ENCODE data around the gene SLAMF8. TPM values are rescaled to one million over a fixed set of nuclear protein-coding genes. Genes with fewer than 3 reads are reported as not detected.

Gene SLAMF8
- polyA plus RNA-seq, 3 donors = 2.6 to 5.7 (median 5.7) TPM

DNA sequence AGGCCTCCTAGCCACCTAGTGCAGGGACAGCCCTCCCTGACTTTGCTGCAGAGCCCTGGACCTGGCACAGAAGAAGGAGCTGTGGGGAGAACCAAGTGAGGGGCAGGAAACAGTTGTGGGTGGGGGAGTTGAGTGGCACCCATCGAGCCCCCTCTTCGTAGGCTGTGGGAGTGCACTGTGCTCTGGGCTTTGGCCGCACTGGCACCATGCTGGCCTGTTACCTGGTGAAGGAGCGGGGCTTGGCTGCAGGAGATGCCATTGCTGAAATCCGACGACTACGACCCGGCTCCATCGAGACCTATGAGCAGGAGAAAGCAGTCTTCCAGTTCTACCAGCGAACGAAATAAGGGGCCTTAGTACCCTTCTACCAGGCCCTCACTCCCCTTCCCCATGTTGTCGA, 44.7 kb upstream of the SLAMF8 start:
- Mint-ChIP-seq H3K4me3 (no peak overlapping the region), H3K27me3 (ENCODE audit: low read depth in 3 of 3) (peaks cover 0 to 4% (median 1%) of the 10 kb centered on the region in 3 donors), H3K27ac (no peak overlapping the region), H3K9me3 (no peaks in the 10 kb centered on the region), H3K4me1 (peaks cover 14% of the 10 kb centered on the region), H3K36me3 (peaks cover 3 to 5% of the 10 kb centered on the region in 2 donors)
- H3K4me3 ChIP-seq (replicated peaks in 1 of 3; ENCODE audit: low read depth in 2 of 3, low read length in 3 of 3) = peak overlapping the region in 1 of 3 experiments; percentile 91
- no peak overlapping the region for H3K9ac ChIP-seq (ENCODE audit: insufficient read depth, low read length, poor library complexity, severe bottlenecking)
- peaks cover 0 to 8% of the 10 kb centered on the region in 2 donors for H3K36me3 ChIP-seq (replicated peaks in 1 of 2; ENCODE audit: control insufficient read depth in 1 of 2, insufficient read depth in 2 of 2, low read length in 2 of 2)
- no peak overlapping the region for H2AFZ ChIP-seq (ENCODE audit: insufficient read depth, low read depth, low read length, poor library complexity, severe bottlenecking)
- no peak overlapping the region for H3K27ac ChIP-seq (ENCODE audit: low read depth in 1 of 2, low read length in 2 of 2)
- peaks cover 11% of the 10 kb centered on the region for H4K20me1 ChIP-seq (ENCODE audit: insufficient read depth, low read length)
- TF ChIP-seq CTCF (IDR thresholded peaks at IDR 0.05) = no peak
- 76% methylated on average over 4 of the region's 12 CpGs for WGBS (ENCODE audit: insufficient coverage)
- DNase-seq = no peak
- H3K79me2 ChIP-seq (ENCODE audit: insufficient read depth, low read length) = no peaks in the 10 kb centered on the region
- intact Hi-C loops (cut with micrococcal nuclease) = loop anchor here (5.0 to 10.0 kb wide), 3 partner anchors 110 to 313 kb away; partner anchors contain the start of gene IGSF8 (in 1 of the 2)
- peaks cover 13 to 17% of the 10 kb centered on the region in 2 donors for H3K4me1 ChIP-seq (ENCODE audit: control insufficient read depth in 1 of 2, insufficient read depth in 2 of 2, low read length in 2 of 2)
- H3K4me2 ChIP-seq (replicated peaks; ENCODE audit: extremely low read depth, low read length, poor library complexity, severe bottlenecking) = peak overlapping the region; percentile 95
- no peaks in the 10 kb centered on the region for H3K9me3 ChIP-seq (replicated peaks in 1 of 2; ENCODE audit: control insufficient read depth in 1 of 2, insufficient read depth in 1 of 2, low read length in 2 of 2)
- H3K27me3 ChIP-seq (ENCODE audit: control insufficient read depth in 2 of 2, insufficient read depth in 2 of 2, low read length in 2 of 2) = no peaks in the 10 kb centered on the region

DNA sequence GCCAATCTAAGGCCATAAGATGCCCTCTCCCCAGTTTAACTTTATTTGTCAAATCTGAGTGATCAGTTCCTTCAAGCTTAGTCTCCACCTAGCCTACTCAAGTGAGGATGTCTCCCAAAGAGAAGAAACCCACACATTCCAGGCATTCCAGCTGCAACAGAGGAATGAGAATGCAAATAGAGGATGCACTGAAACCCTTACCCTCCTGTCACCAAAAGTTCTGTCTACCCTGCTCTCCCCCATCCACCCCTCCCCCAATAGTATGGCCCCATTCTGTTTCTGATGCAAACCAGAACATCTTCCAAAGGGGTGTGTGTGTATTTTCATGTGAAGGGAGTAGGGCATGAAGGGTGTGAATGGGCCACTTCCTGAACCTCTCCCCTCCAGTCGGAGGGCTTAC, 42.9 kb upstream of the SLAMF8 start:
- H3K27me3 ChIP-seq (ENCODE audit: control insufficient read depth in 2 of 2, insufficient read depth in 2 of 2, low read length in 2 of 2) = no peaks in the 10 kb centered on the region
- WGBS (ENCODE audit: insufficient coverage) = no CpG with 5 or more reads among the region's 1 CpG
- DNase-seq = no peak
- H4K20me1 ChIP-seq (ENCODE audit: insufficient read depth, low read length) = peaks cover 11% of the 10 kb centered on the region
- no peak overlapping the region for H3K9ac ChIP-seq (ENCODE audit: insufficient read depth, low read length, poor library complexity, severe bottlenecking)
- H3K9me3 ChIP-seq (replicated peaks in 1 of 2; ENCODE audit: control insufficient read depth in 1 of 2, insufficient read depth in 1 of 2, low read length in 2 of 2) = no peaks in the 10 kb centered on the region
- Mint-ChIP-seq H3K4me3 (no peak overlapping the region), H3K9me3 (no peaks in the 10 kb centered on the region), H3K27me3 (ENCODE audit: low read depth in 3 of 3) (peaks cover 0 to 4% (median 1%) of the 10 kb centered on the region in 3 donors), H3K27ac (no peak overlapping the region), H3K4me1 (peaks cover 14% of the 10 kb centered on the region), H3K36me3 (peaks cover 3 to 5% of the 10 kb centered on the region in 2 donors)
- no peak overlapping the region for H3K4me2 ChIP-seq (replicated peaks; ENCODE audit: extremely low read depth, low read length, poor library complexity, severe bottlenecking)
- H3K4me3 ChIP-seq (replicated peaks in 1 of 3; ENCODE audit: low read depth in 2 of 3, low read length in 3 of 3) = no peak overlapping the region
- H2AFZ ChIP-seq (ENCODE audit: insufficient read depth, low read depth, low read length, poor library complexity, severe bottlenecking) = no peak overlapping the region
- H3K27ac ChIP-seq (ENCODE audit: low read depth in 1 of 2, low read length in 2 of 2) = no peak overlapping the region
- H3K4me1 ChIP-seq (ENCODE audit: control insufficient read depth in 1 of 2, insufficient read depth in 2 of 2, low read length in 2 of 2) = peaks cover 13 to 17% of the 10 kb centered on the region in 2 donors
- TF ChIP-seq CTCF (IDR thresholded peaks at IDR 0.05) = no peak
- no peaks in the 10 kb centered on the region for H3K79me2 ChIP-seq (ENCODE audit: insufficient read depth, low read length)
- peaks cover 0 to 8% of the 10 kb centered on the region in 2 donors for H3K36me3 ChIP-seq (replicated peaks in 1 of 2; ENCODE audit: control insufficient read depth in 1 of 2, insufficient read depth in 2 of 2, low read length in 2 of 2)
- intact Hi-C loops (cut with micrococcal nuclease) = loop anchor here (5.0 to 10.0 kb wide), 3 partner anchors 109 to 311 kb away; partner anchors contain the start of gene IGSF8 (in 1 of the 2)

Measured in CD14-positive monocyte (primary cell).